HG03442 (cell line): ENCODE measurements around the gene OR2T3.
A peak's percentile ranks its signal among the peaks of the same experiment; 100 is the strongest.
"Not testable (repeated sequence)": the region's sequence is repeated elsewhere in the genome, so short reads cannot be mapped to it uniquely, and the experiment has no call there.

Experiments used
- ATAC-seq: cut with Tn5 transposase; IDR thresholded peaks from one replicate; pipeline ENCODE4 v1.9.1; 2021; ENCODE audit warnings: mild to moderate bottlenecking, moderate library complexity; ENCODE audit not compliant: unreplicated experiment

The OR2T3 gene

DNA sequence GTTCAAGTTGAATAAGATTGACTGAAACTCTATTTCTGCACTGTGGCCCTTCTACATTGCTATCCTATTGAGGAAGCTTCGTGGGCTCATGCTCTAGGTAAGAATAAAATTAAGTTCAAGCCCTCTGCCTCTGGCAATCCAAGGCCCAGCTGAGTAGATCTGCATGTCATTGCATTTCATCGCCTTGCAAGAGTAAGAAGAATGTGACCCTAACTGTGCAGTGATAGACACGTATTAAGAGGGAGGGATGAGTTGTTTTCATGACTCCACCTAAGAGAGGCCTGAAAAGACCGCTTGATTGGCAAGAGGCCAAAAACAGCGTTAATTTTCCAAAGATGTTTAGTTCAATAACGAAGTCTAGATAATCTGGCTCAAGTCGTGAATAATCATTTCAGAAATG lies 14.0 kb upstream of the OR2T3 start:
- ATAC-seq: not testable (repeated sequence)

DNA sequence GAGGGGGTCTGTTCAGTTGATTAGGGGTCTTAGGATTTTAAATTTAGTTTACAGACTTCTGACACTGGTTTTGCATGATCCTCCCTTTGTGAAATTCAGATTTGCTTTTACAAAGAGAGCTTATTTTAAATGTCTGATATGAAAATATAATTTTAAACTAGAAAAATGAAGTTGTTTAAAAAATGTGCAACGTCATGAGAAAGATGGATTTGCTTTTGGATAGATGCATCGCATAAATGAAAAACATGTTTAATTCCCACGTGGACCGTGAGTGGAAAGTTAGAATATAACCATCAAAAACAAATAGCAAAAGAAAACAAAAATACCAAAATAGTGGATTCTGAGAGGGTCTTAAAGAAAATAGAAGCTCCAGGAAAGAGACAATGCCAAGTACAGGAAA lies 2.0 kb upstream of the OR2T3 start:
- no peak for ATAC-seq

DNA sequence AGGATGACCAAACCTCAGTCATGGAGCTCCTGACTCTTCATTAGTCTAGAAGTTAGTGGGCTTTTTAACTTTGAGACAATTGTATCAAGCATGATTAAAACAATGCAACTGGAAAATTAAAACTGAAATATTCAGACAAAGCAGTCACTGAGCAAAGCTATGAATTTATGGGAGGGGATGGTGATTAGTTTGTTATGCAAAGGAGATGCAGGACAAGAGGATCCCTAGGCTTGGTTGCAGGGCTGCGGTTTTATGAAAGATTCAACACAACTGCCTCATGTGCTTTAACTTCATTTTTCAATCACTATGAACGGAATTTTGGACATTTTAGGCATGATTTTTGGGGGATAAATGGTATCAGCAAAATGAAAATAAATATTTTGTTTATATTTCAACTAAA lies 1.0 kb upstream of the OR2T3 start:
- ATAC-seq: not testable (repeated sequence)

GRCh38 chr1:248475660-248476059 lies 2.5 kb downstream of the OR2T3 start:
- ATAC-seq: not testable (repeated sequence)

DNA sequence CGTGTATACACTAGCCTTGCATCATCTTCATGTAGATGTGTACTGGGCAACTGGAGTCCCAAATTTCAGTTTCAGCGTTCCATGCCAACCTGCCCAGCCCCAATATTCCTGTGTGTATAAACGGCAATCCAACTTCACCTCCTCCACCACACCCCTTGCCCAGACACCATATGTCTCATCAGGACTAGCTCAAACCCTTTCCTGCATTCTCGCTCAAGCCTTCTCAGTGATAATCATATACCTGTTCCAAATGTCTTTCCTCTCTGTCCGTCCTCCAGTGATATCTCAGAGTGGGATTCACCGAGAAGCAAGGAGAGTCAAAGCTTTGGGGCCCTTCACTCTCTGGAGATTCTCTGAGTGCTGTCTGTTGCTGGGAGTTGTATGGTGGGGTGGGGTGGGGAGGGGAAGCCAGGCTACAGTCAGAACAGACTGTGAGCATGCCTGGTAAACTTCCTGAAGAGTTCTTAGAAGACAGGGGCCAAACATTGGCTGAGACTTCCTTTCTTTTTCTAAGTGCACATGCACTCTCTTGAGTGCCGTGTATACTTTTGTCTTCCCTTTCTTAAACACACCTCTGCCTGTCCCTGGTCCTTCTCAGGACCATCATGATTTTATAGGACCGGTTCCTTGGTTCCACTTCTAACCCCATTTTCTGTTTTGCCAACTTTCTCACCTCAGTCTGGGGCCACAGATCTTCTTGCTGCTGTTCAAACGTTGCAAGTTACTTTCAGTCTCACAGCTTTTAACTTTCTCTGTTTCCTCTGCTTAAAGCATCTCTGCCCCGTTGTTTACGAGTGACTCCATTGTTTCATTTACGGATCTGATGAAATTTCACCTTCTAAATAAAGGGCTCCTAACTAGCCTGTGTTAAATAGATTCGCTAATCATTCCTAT lies 8.8 kb downstream of the OR2T3 start:
- peak; percentile 91 for ATAC-seq

DNA sequence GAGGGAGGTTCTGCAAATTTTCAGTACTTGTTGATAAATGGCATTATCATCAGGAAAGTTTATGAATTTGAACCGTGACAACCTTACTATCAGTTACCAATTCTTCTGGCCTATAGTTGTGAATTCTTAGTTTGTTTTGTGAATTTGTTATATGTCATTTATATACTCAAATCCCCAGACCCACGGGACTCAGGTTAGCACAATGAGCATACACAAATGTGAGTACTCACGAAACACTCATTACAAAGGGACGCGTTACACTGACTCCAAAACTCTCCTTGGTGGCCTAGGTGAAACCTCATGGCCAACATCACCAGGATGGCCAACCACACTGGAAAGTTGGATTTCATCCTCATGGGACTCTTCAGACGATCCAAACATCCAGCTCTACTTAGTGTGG lies 15.1 kb downstream of the OR2T3 start, which contains the start of gene OR2T5:
OR2T5 (plus strand) TSS at position 301 of the 400 bp plus-strand sequence; CDS start at position 301, 0 bp downstream.
- not testable (repeated sequence) for ATAC-seq

DNA sequence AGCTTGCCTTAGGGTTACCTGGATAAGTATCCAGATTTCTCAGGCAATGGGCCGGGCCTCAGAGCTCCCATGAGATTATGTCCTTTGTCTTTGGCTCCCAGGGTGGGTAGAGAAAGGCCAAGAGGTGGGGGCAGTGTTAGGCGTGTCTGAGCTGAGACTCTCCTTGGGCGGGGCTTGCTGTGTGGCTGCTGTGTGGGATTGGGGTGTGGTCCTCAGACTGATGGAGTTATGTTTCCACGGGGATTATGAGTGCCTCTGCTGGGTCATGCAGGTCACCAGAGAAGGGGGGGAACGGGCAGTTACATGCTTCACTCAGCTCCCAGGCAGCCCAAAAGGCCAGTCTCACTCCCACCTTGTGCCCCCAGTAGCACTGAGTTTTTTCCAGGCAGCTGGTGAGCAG lies 23.5 kb downstream of the OR2T3 start:
- not testable (repeated sequence) for ATAC-seq

DNA sequence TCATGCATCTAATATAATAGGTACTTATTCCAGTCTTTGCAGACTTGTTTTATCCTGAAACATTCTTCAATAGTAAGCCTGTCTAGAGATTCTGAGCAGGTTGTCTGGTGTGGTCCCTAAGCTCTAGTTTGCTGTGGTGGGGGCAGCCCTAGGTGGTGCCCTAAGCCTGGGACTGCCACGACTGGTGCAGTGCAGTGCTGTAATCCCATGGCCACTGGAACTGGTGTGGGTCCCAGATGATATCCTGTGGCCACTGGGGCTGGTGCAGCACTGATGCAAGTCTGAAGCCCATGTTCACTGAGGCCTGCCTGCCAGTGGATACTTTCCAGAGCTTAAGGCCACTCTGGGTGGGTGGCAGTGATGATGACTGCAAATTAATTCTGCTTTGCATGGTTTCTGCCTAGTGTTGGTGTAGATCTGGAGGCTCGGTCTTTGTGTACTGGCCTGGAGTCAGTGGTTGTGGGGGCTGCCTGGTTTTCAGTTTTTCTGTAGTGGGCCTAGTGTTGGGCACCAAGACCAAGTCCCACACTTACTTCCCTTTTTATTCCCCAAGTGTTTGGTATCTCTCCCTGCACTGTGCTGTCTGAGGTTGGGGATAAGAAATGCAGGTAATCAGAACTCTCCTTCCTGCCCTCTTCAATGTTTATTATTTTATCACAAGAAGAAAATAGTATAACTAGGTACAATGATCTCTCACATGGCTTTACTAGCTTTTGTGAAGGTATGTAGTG lies 27.3 kb downstream of the OR2T3 start:
- ATAC-seq: not testable (repeated sequence)

DNA sequence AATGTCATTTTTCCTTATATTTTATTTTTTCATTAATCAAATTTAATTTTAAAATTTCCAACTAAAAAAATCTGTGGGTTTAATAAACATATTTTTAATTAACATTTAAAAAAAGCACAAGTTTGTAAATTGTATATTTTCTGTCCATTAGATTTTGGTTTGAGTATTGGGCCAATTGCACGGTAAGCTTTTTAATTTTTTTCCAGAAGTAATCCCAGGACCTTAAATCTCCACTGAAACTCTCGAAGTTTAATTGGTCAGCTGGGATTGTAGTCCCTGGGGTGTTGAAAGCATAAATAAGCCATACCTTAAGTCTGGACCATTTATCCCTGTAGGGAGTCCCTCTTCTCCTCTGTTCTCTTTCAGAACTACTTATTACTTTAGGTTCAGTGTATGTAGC lies 34.6 kb downstream of the OR2T3 start, which contains the start of gene OR2G6:
OR2G6 (plus strand) TSS at position 301 of the 400 bp plus-strand sequence. CDS start 13,574 bp downstream, outside the sequence.
- not testable (repeated sequence) for ATAC-seq

- ATAC-seq: peak; percentile 66
Measured at GRCh38 chr1:248510217-248510616, 37.1 kb downstream of the OR2T3 start.

DNA sequence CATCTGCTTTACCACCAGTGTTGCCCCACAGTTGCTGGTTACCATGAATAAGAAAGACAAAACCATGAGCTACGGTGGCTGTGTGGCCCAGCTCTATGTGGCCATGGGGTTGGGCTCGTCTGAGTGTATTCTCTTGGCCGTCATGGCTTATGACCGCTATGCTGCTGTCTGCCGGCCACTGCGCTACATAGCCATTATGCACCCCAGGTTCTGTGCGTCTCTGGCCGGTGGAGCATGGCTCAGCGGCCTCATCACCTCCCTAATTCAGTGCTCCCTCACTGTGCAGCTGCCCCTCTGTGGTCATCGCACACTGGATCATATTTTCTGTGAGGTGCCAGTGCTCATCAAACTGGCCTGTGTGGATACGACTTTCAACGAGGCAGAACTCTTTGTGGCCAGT lies 48.7 kb downstream of the OR2T3 start:
- ATAC-seq: no peak
